Kidney (tissue), 14 donors: ENCODE data around the gene PNPLA7. TPM values are rescaled to one million over a fixed set of nuclear protein-coding genes. Genes with fewer than 3 reads are reported as not detected.

Source experiments
- DNase-seq, 5 donors: peaks; one replicate each; pipeline ENCODE4 v3.0.0-alpha.2; 2013 to 2020
- FAIRE-seq: peaks from 2 replicates; lab custom pipeline; 2012; peaks lifted over from hg19 to GRCh38; lab: Jason Lieb, UNC
- H3K27ac ChIP-seq, 2 donors: one replicate each; pipeline ENCODE4 v1.7.0; 2013; ENCODE audit warnings: low read depth in 2 of 2, low read length in 2 of 2, inconsistent platforms in 1 of 2
- H3K27me3 ChIP-seq: one replicate; pipeline ENCODE4 v1.7.1; 2013; ENCODE audit warnings: low read length, inconsistent platforms; ENCODE audit not compliant: control insufficient read depth, insufficient read depth
- H3K36me3 ChIP-seq, 3 donors: one replicate each; pipeline versions ENCODE4 v1.7.0 to v1.7.1; 2013; ENCODE audit warnings: low read length in 3 of 3, control low read depth in 1 of 3, inconsistent platforms in 1 of 3; ENCODE audit not compliant: insufficient read depth in 3 of 3, control insufficient read depth in 2 of 3
- H3K4me1 ChIP-seq, 3 donors: one replicate each; pipeline versions ENCODE4 v1.7.0 to v1.7.1; 2013; ENCODE audit warnings: low read length in 3 of 3, inconsistent platforms in 1 of 3, low read depth in 1 of 3; ENCODE audit not compliant: control insufficient read depth in 2 of 3, insufficient read depth in 2 of 3
- H3K4me3 ChIP-seq, 3 donors: one replicate each; pipeline versions ENCODE4 v1.7.0 to v1.8.1; 2013; ENCODE audit warnings: low read length in 3 of 3, control low read depth in 1 of 3, inconsistent platforms in 1 of 3
- H3K9ac ChIP-seq, 3 donors: one replicate each; pipeline versions ENCODE4 v1.7.0 to v1.7.1; 2013; ENCODE audit warnings: low read length in 3 of 3, control low read depth in 1 of 3, inconsistent platforms in 1 of 3
- H3K9me3 ChIP-seq, 3 donors: one replicate each; pipeline versions ENCODE4 v1.7.0 to v1.7.1; 2013; ENCODE audit warnings: low read length in 3 of 3, control low read depth in 1 of 3, inconsistent platforms in 1 of 3; ENCODE audit not compliant: control insufficient read depth in 2 of 3, insufficient read depth in 1 of 3
- CTCF ChIP-seq: IDR thresholded peaks from 3 replicates; pipeline ENCODE4 v1.5.1; 2012; ENCODE audit warnings: mild to moderate bottlenecking, moderate library complexity, borderline replicate concordance; ENCODE audit not compliant: insufficient read depth; ENCODE audit errors: extremely low read depth
- intact Hi-C: fragments of 100-400 bp; cut with DNase I; formaldehyde crosslinking; loops from one replicate; pipeline ENCODE4 v1.11.1; 2022
- polyA plus RNA-seq: library from polyadenylated mRNA; stranded (reverse); fragments of 350-450 nt; fragmentation: Illumina TruSeq; extraction: RNeasy Lipid Tissue Mini Kit (QIAGEN cat#74804); gene quantifications from one replicate; pipeline ENCODE4 v1.2.3, GENCODE V29; 2014; ENCODE audit warnings: low read depth, low replicate concordance; ENCODE audit not compliant: insufficient read depth
- total RNA-seq: library from RNA; stranded (reverse); fragmentation: NEBNext Ultra II Directional; extraction: Animal tissue kit (Norgen Biotek cat#: 25700); gene quantifications from one replicate; pipeline ENCODE4 v1.2.1, GENCODE V29; 2021
- donor health status: control.
- donor health status: control.
- donor health status: control.
- donor health status: control.
- donor health status: control.
- donor health status: DM: yes; HTN: yes; CAD: no.
- donor health status: Normal renal cell carcinoma (clear cell type).

The PNPLA7 gene
- total and polyA plus RNA-seq, 2 donors from 2014 or later, result 2.1 to 9.6 TPM

DNA sequence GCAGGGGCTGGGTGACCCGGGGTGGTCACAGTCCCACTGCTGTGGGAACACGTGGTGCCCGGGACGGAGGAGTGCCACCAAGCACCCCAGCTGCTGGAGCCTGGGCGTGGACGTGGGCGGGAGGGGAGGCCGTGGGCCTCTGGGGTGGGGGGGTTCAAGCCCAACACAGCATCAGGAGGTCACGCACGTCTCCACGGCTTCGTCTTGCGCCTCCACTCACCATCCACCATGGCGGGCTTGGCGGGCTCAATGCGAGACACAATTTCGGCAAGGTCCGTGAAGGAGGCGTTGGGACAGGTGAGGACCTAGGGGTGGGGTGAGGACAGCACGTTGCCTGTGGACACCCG is 88.9 kb downstream of the PNPLA7 start:
- no peaks in the 10 kb centered on the region for H3K36me3 ChIP-seq
- H3K4me1 ChIP-seq, result peaks cover 0 to 19% (median 0%) of the 10 kb centered on the region in 3 donors
- TF ChIP-seq CTCF, result no peak
- intact Hi-C loops, result no loop called here
- peak in 1 of 5 donors; percentile 65 for DNase-seq
- no peak for FAIRE-seq
- no peak overlapping the region for H3K9ac ChIP-seq
- H3K27ac ChIP-seq, result no peak overlapping the region
- no peak overlapping the region for H3K4me3 ChIP-seq
- H3K27me3 ChIP-seq, result no peaks in the 10 kb centered on the region
- no peaks in the 10 kb centered on the region for H3K9me3 ChIP-seq

- FAIRE-seq (no peak), DNase-seq (peak in 2 of 5 donors; percentile 58 to 75)
- no peak overlapping the region for H3K4me3 ChIP-seq
- no peaks in the 10 kb centered on the region for H3K9me3 ChIP-seq
- no peak overlapping the region for H3K27ac ChIP-seq
- H3K4me1 ChIP-seq, result peaks cover 0 to 21% (median 6%) of the 10 kb centered on the region in 3 donors
- H3K36me3 ChIP-seq, result no peaks in the 10 kb centered on the region
- H3K9ac ChIP-seq, result no peak overlapping the region
- intact Hi-C loops, result no loop called here
- no peak for TF ChIP-seq CTCF
- H3K27me3 ChIP-seq, result no peaks in the 10 kb centered on the region
These were observed 89.6 kb downstream of the PNPLA7 start for GRCh38 chr9:137460363-137461315.

GRCh38 chr9:137459601-137460362 is 90.4 kb downstream of the PNPLA7 start:
- FAIRE-seq, result no peak
- no peak for TF ChIP-seq CTCF
- Histone ChIP-seq H3K27me3 (no peaks in the 10 kb centered on the region), H3K9me3 (no peaks in the 10 kb centered on the region), H3K27ac (peak overlapping the region; percentile 7 to 54), H3K9ac (peak overlapping the region in 2 of 3 donors; percentile 36 to 54), H3K36me3 (no peaks in the 10 kb centered on the region), H3K4me3 (peak overlapping the region; percentile 13 to 53 (median 31)), H3K4me1 (peaks cover 0 to 23% (median 7%) of the 10 kb centered on the region in 3 donors)
- peak in 1 of 5 donors; percentile 80 for DNase-seq
- intact Hi-C loops, result no loop called here
